GM10248 (cell line): ENCODE results near the gene CISD3.

ENCODE experiments used
- CTCF ChIA-PET: fragments of 300-600 bp; sonication (Branson Sonifier 250); formaldehyde crosslinking; extraction: SDS; loops from one replicate; lab custom pipeline; 2021; ENCODE audit warnings: antibody characterized with exemption; lab: Yijun Ruan, JAX
- POLR2A ChIA-PET: fragments of 350-650 bp; sonication (Branson Sonifier 250); formaldehyde crosslinking; extraction: SDS; loops from one replicate; lab custom pipeline; 2020; ENCODE audit warnings: antibody characterized with exemption; lab: Yijun Ruan, JAX
- DNase-seq: peaks from one replicate; pipeline ENCODE4 v3.0.0; 2012; ENCODE audit errors: extremely low spot score
- CTCF ChIP-seq: IDR thresholded peaks from 2 replicates; pipeline ENCODE4 v1.5.1; 2012; ENCODE audit warnings: mild to moderate bottlenecking, low read depth; ENCODE audit errors: extremely low read depth, missing control alignments, control extremely low read depth

The CISD3 gene

GRCh38 chr17:38741461-38741860 lies 11.3 kb downstream of the CISD3 start:
- POLR2A ChIA-PET, result no interaction called here
- no peak for DNase-seq
- no peak for TF ChIP-seq CTCF
- CTCF ChIA-PET, result interaction anchor here (1.2 kb wide), 1 partner anchor 11 kb away, joined by 3 read pairs; no protein-coding TSS in a partner anchor

GRCh38 chr17:38741921-38742410 lies 11.8 kb downstream of the CISD3 start:
- ChIA-PET CTCF (interaction anchor here (1.2 kb wide), 1 partner anchor 11 kb away, joined by 3 read pairs; no protein-coding TSS in a partner anchor), POLR2A (no interaction called here)
- no peak for TF ChIP-seq CTCF
- DNase-seq, result no peak

GRCh38 chr17:38742411-38743308 lies 12.5 kb downstream of the CISD3 start:
- ChIA-PET POLR2A (no interaction called here), CTCF (no interaction called here)
- no peak for TF ChIP-seq CTCF
- no peak for DNase-seq

GRCh38 chr17:38743556-38744171 lies 13.5 kb downstream of the CISD3 start:
- no peak for TF ChIP-seq CTCF
- CTCF ChIA-PET, result interaction anchor here (0.9 to 4.1 kb wide), 3 partner anchors 8 to 16 kb away, joined by 3 to 37 read pairs (median 6); partner anchors contain the start of gene CISD3
- POLR2A ChIA-PET, result interaction anchor here (0.6 kb wide), 1 partner anchor 9 kb away, joined by 3 read pairs; the partner anchor contains the start of gene PSMB3
- no peak for DNase-seq

- ChIA-PET CTCF (interaction anchor here (2.0 to 4.1 kb wide), 3 partner anchors 10 to 69 kb away, joined by 6 to 37 read pairs (median 6); partner anchors contain the start of gene CISD3), POLR2A (no interaction called here)
Measured at GRCh38 chr17:38745545-38745944, 15.4 kb downstream of the CISD3 start.

More at GRCh38 chr17:38745545-38745944, 15.4 kb downstream of the CISD3 start:
- TF ChIP-seq CTCF, result no peak
- DNase-seq, result no peak
